Vagina (tissue), 2 donors: Measurements from ENCODE around the gene HIVEP2.

Experiments used
- POLR2AphosphoS5 ChIP-seq, 2 donors: sonication (generic); formaldehyde crosslinking; IDR thresholded peaks; one replicate each; pipeline ENCODE4 v1.9.0; 2017; ENCODE audit warnings: antibody characterized with exemption in 2 of 2, mild to moderate bottlenecking in 2 of 2, low read depth in 1 of 2; ENCODE audit not compliant: insufficient read depth in 1 of 2
- TF ChIP-seq, protein P1 (sequence below), 3 experiments: fragments of 450-650 bp in 2 of 3; fragments of 200-600 bp in 1 of 3; sonication (generic) in 1 of 3; IDR thresholded peaks; one replicate each; pipeline ENCODE4 v1.5.1; 2017 to 2019; ENCODE audit warnings: antibody characterized with exemption in 3 of 3, mild to moderate bottlenecking in 2 of 3, moderate library complexity in 2 of 3

- TF ChIP-seq, protein P1, sequence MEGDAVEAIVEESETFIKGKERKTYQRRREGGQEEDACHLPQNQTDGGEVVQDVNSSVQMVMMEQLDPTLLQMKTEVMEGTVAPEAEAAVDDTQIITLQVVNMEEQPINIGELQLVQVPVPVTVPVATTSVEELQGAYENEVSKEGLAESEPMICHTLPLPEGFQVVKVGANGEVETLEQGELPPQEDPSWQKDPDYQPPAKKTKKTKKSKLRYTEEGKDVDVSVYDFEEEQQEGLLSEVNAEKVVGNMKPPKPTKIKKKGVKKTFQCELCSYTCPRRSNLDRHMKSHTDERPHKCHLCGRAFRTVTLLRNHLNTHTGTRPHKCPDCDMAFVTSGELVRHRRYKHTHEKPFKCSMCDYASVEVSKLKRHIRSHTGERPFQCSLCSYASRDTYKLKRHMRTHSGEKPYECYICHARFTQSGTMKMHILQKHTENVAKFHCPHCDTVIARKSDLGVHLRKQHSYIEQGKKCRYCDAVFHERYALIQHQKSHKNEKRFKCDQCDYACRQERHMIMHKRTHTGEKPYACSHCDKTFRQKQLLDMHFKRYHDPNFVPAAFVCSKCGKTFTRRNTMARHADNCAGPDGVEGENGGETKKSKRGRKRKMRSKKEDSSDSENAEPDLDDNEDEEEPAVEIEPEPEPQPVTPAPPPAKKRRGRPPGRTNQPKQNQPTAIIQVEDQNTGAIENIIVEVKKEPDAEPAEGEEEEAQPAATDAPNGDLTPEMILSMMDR (IDR thresholded peaks at IDR 0.05): no peak
- no peak for TF ChIP-seq POLR2AphosphoS5 (IDR thresholded peaks at IDR 0.05; ENCODE audit: insufficient read depth in 1 of 2, low read depth in 1 of 2)
Measured at GRCh38 chr6:142821164-142821716, 123.7 kb downstream of the HIVEP2 start.
